Mesendoderm (in vitro differentiated cells): Measurements from ENCODE around the gene PLXNA1.

Experiments used
- DNase-seq: peaks from one replicate; pipeline ENCODE4 v3.0.0; 2013
- H2AK5ac ChIP-seq: 2 replicates; pipeline ENCODE4 v1.6.1; 2013; ENCODE audit warnings: low read length, inconsistent platforms
- H2BK120ac ChIP-seq: 2 replicates; pipeline ENCODE4 v1.6.1; 2013; ENCODE audit warnings: low read depth, mild to moderate bottlenecking, low read length, moderate library complexity, mixed read lengths
- H2BK15ac ChIP-seq: replicated peaks from 2 replicates; pipeline ENCODE4 v1.6.1; 2013; ENCODE audit warnings: low read depth, mild to moderate bottlenecking, moderate library complexity
- H2BK5ac ChIP-seq: 2 replicates; pipeline ENCODE4 v1.6.1; 2013; ENCODE audit warnings: low read length, inconsistent platforms
- H3K18ac ChIP-seq: 2 replicates; pipeline ENCODE4 v1.6.1; 2013; ENCODE audit warnings: mild to moderate bottlenecking, low read length, mixed read lengths
- H3K23ac ChIP-seq: one replicate; pipeline ENCODE4 v1.6.1; 2013; ENCODE audit warnings: low read length
- H3K27ac ChIP-seq: 2 replicates; pipeline ENCODE4 v1.5.1; 2013; ENCODE audit warnings: low read depth, mild to moderate bottlenecking, inconsistent platforms, low read length, moderate library complexity
- H3K27me3 ChIP-seq: 2 replicates; pipeline ENCODE4 v1.6.1; 2013; ENCODE audit warnings: low read length, control low read depth, mild to moderate bottlenecking, inconsistent platforms; ENCODE audit not compliant: insufficient read depth, poor library complexity
- H3K36me3 ChIP-seq: 2 replicates; pipeline ENCODE4 v1.6.1; 2013; ENCODE audit warnings: low read length, inconsistent platforms; ENCODE audit not compliant: control insufficient read depth, insufficient read depth
- H3K4ac ChIP-seq: one replicate; pipeline ENCODE4 v1.6.1; 2013; ENCODE audit warnings: low read depth, mild to moderate bottlenecking, low read length, moderate library complexity
- H3K4me1 ChIP-seq: 2 replicates; pipeline ENCODE4 v1.6.1; 2013; ENCODE audit warnings: low read depth, low read length, inconsistent platforms; ENCODE audit not compliant: control insufficient read depth
- H3K4me2 ChIP-seq: 2 replicates; pipeline ENCODE4 v1.6.1; 2013; ENCODE audit warnings: low read length
- H3K4me3 ChIP-seq: 2 replicates; pipeline ENCODE4 v1.5.1; 2013; ENCODE audit warnings: mild to moderate bottlenecking, low read length
- H3K56ac ChIP-seq: one replicate; pipeline ENCODE4 v1.6.1; 2013; ENCODE audit warnings: low read length
- H3K79me1 ChIP-seq: 2 replicates; pipeline ENCODE4 v1.6.1; 2013; ENCODE audit warnings: low read length, inconsistent platforms
- H3K79me2 ChIP-seq: 2 replicates; pipeline ENCODE4 v1.6.1; 2013; ENCODE audit warnings: mild to moderate bottlenecking, low read length; ENCODE audit not compliant: control insufficient read depth, insufficient read depth
- H3K9ac ChIP-seq: 2 replicates; pipeline ENCODE4 v1.6.1; 2013; ENCODE audit warnings: low read length, inconsistent platforms
- H4K5ac ChIP-seq: one replicate; pipeline ENCODE4 v1.6.1; 2013; ENCODE audit warnings: low read length
- H4K8ac ChIP-seq: one replicate; pipeline ENCODE4 v1.6.1; 2013; ENCODE audit warnings: low read depth, mild to moderate bottlenecking, control low read depth, low read length, moderate library complexity
- WGBS: extraction: QIAGEN DNeasy Blood & Tissue Kit; methylation state at CpG from one replicate; pipeline ENCODE4 v1.1.7; 2013; ENCODE audit warnings: low lambda C conversion rate, missing lambda C conversion rate; ENCODE audit not compliant: insufficient coverage; ENCODE audit errors: extremely low coverage; 5-methylcytosine and 5-hydroxymethylcytosine counted together

PLXNA1 gene

DNA sequence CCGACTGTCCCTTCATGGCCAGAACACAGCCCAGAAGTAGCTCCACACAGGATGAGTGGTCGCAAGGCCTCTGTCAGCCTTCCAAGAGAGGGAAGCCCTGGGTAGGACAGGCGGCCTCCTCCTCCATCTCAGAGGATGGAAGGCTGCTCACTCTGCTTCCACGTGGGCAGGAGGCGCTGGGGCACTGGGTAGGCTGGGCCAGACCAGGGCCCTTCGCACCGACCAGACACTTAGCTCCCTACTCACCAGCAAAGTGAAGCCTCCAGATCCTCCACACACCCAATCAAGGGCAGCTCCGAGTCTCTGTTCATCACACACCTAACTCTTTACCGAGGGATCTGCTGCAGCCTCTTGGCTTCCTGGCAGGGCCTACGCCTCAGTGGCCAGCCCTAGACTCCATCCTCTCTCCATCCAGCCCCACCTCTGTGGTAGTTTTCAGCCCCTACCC, 24.3 kb upstream of the PLXNA1 start:
- H3K4ac ChIP-seq = no peak overlapping the region
- no peaks in the 10 kb centered on the region for H3K79me2 ChIP-seq
- H2BK15ac ChIP-seq = no peak overlapping the region
- no peak overlapping the region for H2AK5ac ChIP-seq
- WGBS = no CpG with 5 or more reads among the region's 10 CpGs
- no peak overlapping the region for H3K18ac ChIP-seq
- H3K9ac ChIP-seq = no peak overlapping the region
- no peaks in the 10 kb centered on the region for H3K36me3 ChIP-seq
- no peak overlapping the region for H3K4me3 ChIP-seq
- no peaks in the 10 kb centered on the region for H3K79me1 ChIP-seq
- no peak overlapping the region for H3K4me2 ChIP-seq
- H4K8ac ChIP-seq = no peak overlapping the region
- no peaks in the 10 kb centered on the region for H3K27me3 ChIP-seq
- no peak overlapping the region for H2BK5ac ChIP-seq
- no peaks in the 10 kb centered on the region for H3K4me1 ChIP-seq
- DNase-seq = no peak
- no peak overlapping the region for H3K23ac ChIP-seq
- no peak overlapping the region for H2BK120ac ChIP-seq
- H3K27ac ChIP-seq = no peak overlapping the region
- H3K56ac ChIP-seq = no peak overlapping the region
- H4K5ac ChIP-seq = no peak overlapping the region

DNA sequence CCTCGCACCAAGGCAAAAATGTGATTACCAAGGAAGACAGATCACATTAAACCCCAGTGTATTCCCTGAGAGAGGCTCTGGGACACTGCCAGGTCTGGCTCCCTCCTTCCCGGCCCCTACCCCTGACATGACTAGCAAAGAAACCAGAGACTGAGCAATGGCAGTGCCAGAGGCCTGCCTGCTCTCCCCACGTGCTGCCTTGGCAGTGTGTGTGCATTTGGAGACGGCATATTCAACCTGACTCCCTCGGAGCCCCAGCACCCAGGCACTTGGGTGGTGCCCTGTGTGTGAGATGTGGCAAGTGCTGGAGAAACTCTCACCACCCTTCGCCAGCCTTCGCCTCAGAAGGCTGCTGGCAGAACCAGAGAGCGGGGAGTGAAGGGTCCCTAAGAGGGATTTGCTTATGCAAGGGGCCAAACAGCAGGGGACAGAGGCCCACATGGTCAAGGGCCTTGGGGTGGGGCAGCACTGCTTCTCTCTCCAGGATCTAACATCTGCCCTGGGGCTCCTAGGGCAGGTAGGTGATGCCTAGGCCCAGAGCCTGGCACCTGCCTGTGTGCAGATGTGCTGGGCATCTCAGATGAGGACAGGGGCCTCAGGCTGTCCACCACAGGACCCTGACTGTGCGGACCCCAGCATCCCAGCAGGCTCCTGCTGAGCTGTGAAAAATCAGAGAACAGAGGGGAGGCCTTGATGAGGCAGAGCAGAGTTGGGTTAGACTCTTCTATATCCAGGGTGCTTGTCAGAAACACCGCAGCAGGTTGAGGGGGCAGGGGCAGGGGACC, 23.6 kb upstream of the PLXNA1 start:
- H3K4me1 ChIP-seq = no peaks in the 10 kb centered on the region
- no peak overlapping the region for H2BK15ac ChIP-seq
- H3K27me3 ChIP-seq = no peaks in the 10 kb centered on the region
- no peak overlapping the region for H2BK5ac ChIP-seq
- no peak overlapping the region for H4K5ac ChIP-seq
- no peak overlapping the region for H3K23ac ChIP-seq
- H3K79me2 ChIP-seq = no peaks in the 10 kb centered on the region
- no peak overlapping the region for H3K9ac ChIP-seq
- no peak overlapping the region for H3K4ac ChIP-seq
- H3K27ac ChIP-seq = no peak overlapping the region
- H3K18ac ChIP-seq = no peak overlapping the region
- WGBS = no CpG with 5 or more reads among the region's 10 CpGs
- no peak overlapping the region for H3K4me3 ChIP-seq
- H2AK5ac ChIP-seq = no peak overlapping the region
- no peak overlapping the region for H3K56ac ChIP-seq
- H2BK120ac ChIP-seq = no peak overlapping the region
- no peak overlapping the region for H3K4me2 ChIP-seq
- DNase-seq = no peak
- H3K36me3 ChIP-seq = no peaks in the 10 kb centered on the region
- H4K8ac ChIP-seq = no peak overlapping the region
- no peaks in the 10 kb centered on the region for H3K79me1 ChIP-seq

DNA sequence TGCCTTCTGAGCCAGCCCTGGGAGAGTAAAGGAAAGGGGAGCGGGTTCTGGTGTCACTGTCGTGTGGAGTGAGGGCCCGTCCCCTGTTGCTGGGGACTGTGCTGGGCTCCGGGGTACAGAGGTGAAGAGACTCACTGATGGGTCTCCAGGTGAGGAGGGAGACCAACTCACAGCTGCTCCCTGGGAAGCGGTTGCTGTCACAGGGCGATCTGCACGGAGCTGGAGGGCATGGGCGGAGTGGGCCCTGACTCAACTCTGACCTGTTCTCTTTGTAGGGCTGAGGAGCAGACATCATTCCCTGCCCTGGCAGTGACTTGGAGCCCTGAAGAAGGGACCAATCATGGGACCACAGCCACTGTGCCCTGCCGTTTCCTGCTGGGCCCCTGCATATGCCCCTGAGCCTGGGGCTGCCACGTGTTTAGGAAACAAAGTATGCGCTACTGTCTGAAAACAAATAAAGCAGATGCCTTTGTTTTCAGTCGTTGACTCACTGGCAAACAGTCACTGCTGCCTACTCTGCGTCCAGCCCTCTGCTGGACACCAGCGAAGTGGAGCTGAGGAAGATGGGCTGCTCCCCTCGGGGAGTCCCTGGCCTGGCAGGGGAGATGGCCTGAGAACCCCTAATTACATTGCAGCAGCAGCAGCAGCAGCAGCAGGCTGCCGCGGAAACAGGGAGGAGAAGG, 22.9 kb upstream of the PLXNA1 start:
- Histone ChIP-seq H3K4me3 (no peak overlapping the region), H3K4me2 (no peak overlapping the region), H2BK15ac (no peak overlapping the region), H3K79me2 (no peaks in the 10 kb centered on the region), H3K4me1 (no peaks in the 10 kb centered on the region), H2BK120ac (no peak overlapping the region), H4K5ac (no peak overlapping the region), H4K8ac (no peak overlapping the region), H2AK5ac (no peak overlapping the region), H3K79me1 (no peaks in the 10 kb centered on the region), H3K27me3 (no peaks in the 10 kb centered on the region), H3K27ac (no peak overlapping the region), H3K23ac (no peak overlapping the region), H3K4ac (no peak overlapping the region), H3K36me3 (no peaks in the 10 kb centered on the region), H3K56ac (no peak overlapping the region), H3K9ac (no peak overlapping the region), H2BK5ac (no peak overlapping the region), H3K18ac (no peak overlapping the region)
- WGBS = no CpG with 5 or more reads among the region's 17 CpGs
- DNase-seq = peak; percentile 68

DNA sequence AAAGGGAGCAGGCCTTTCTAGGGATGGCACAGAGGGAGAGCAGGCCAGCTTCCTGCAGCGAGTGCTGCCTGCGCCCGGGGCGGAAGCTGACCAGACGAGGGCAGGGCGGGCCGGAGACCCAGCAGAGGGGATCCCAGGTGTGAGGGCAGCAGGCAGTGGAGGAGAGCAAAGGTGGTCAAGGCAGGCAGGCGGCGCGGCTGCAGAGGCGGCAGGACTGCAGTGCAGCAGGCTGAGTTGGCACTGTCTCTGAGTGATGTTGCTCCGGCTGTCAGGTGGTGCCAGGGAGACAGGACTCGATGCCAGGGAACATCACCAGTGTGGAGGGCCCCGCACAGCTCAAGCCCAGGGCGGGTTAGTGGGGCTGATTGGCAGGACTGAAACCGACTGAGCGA, 22.3 kb upstream of the PLXNA1 start:
- Histone ChIP-seq H2BK120ac (no peak overlapping the region), H3K4me3 (no peak overlapping the region), H3K56ac (no peak overlapping the region), H2BK15ac (no peak overlapping the region), H2AK5ac (no peak overlapping the region), H3K4me2 (no peak overlapping the region), H3K79me2 (no peaks in the 10 kb centered on the region), H3K18ac (no peak overlapping the region), H3K36me3 (no peaks in the 10 kb centered on the region), H3K27ac (no peak overlapping the region), H4K8ac (no peak overlapping the region), H2BK5ac (no peak overlapping the region), H3K27me3 (no peaks in the 10 kb centered on the region), H3K23ac (no peak overlapping the region), H3K4me1 (no peaks in the 10 kb centered on the region), H3K9ac (no peak overlapping the region), H3K79me1 (no peaks in the 10 kb centered on the region), H4K5ac (no peak overlapping the region), H3K4ac (no peak overlapping the region)
- no CpG with 5 or more reads among the region's 17 CpGs for WGBS
- DNase-seq = no peak

DNA sequence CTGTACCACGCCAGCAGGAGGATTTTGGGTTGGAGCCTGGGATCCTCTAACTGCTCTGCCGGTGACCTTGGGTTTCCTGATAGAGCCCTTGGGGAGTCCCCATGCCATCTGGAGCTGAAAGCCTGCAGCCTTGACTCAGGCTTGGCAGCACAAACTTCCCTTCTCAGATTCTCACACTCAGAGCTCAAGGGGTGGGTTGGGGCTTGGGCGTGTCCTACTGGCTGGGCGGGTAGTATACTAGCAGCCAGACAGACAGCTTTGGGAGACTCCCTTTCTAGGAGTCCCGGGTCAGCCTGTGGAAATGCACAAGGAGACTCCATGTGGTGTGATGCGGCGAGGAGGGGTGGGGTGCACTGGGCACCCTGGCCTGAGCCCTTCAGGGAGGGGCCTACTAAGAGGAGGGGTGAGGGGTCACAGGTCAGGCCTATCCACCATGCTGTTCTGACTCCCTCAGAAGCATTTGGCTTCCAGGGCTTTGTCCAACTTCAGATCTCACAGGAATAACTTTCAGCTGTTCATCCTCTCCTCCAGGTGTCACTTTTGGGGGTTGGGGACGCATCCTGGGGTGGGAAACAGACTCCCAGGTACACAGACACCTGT, 21.6 kb upstream of the PLXNA1 start:
- Histone ChIP-seq H3K36me3 (no peaks in the 10 kb centered on the region), H2BK15ac (no peak overlapping the region), H3K79me2 (no peaks in the 10 kb centered on the region), H3K56ac (no peak overlapping the region), H3K27ac (no peak overlapping the region), H2BK120ac (no peak overlapping the region), H3K4me3 (no peak overlapping the region), H3K4me1 (no peaks in the 10 kb centered on the region), H3K27me3 (no peaks in the 10 kb centered on the region), H2AK5ac (no peak overlapping the region), H3K4me2 (no peak overlapping the region), H4K5ac (no peak overlapping the region), H3K4ac (no peak overlapping the region), H4K8ac (no peak overlapping the region), H3K23ac (no peak overlapping the region), H3K9ac (no peak overlapping the region), H3K18ac (no peak overlapping the region), H2BK5ac (no peak overlapping the region), H3K79me1 (no peaks in the 10 kb centered on the region)
- no peak for DNase-seq
- no CpG with 5 or more reads among the region's 8 CpGs for WGBS
